Measurements from ENCODE around the gene C6orf47. TPM values are rescaled to one million over a fixed set of nuclear protein-coding genes. Genes with fewer than 3 reads are reported as not detected.

C6orf47 gene
- total and polyA plus RNA-seq, 10 of the 15 experiments (the other 5 are each of a cell fraction or from before 2014, with no cell fraction given), result 0.16 to 20.4 (median 17.3) TPM; not detected in 1

GRCh38 chr6:31619805-31620585 is 40.6 kb downstream of the C6orf47 start (continued):
- TF ChIP-seq IRF3 (IDR thresholded peaks at IDR 0.05) (no peak; the same call in 1 of the 2 replicates), IKZF2 (IDR thresholded peaks at IDR 0.05) (peak; percentile 83 to 90), ATF2 (IDR thresholded peaks at IDR 0.05; ENCODE audit: low read length) (no peak), BHLHE40 (IDR thresholded peaks at IDR 0.05; ENCODE audit: borderline replicate concordance in 1 of 2, low read depth in 2 of 2, low read length in 1 of 2) (peak; percentile 64 to 66; a peak in 2 of 4 replicates), STAT1 (conservative IDR thresholded peaks at IDR 0.05) (0 out of 2 replicates have a peak, but pooled peaks have one; percentile 76), ZNF274 (IDR thresholded peaks at IDR 0.05; ENCODE audit: insufficient read depth, insufficient read length) (no peak), NFYB (IDR thresholded peaks at IDR 0.05; ENCODE audit: insufficient read depth, low read depth, low read length) (peak; percentile 93), NFXL1 (IDR thresholded peaks at IDR 0.05; ENCODE audit: borderline replicate concordance) (no peak), POU2F2 (IDR thresholded peaks at IDR 0.05; ENCODE audit: borderline replicate concordance, low read depth, low read length) (peak; percentile 99), CHD2 (IDR thresholded peaks at IDR 0.05; ENCODE audit: borderline replicate concordance, low read depth, low read length) (no peak; the same call in none of the 2 replicates), ZBTB33 (IDR thresholded peaks at IDR 0.05) (no peak), PAX8 (IDR thresholded peaks at IDR 0.05) (no peak), HSF1 (IDR thresholded peaks at IDR 0.05; ENCODE audit: low read depth, low read length) (0 out of 2 replicates have a peak, but pooled peaks have one; percentile 37), ESRRA (IDR thresholded peaks at IDR 0.05; ENCODE audit: low read length) (no peak), POLR2AphosphoS2 (IDR thresholded peaks at IDR 0.05; ENCODE audit: low read depth, low read length) (peak; percentile 69), RUNX3 (IDR thresholded peaks at IDR 0.05; ENCODE audit: low read length) (peak; percentile 57), TCF3 (IDR thresholded peaks at IDR 0.05; ENCODE audit: borderline replicate concordance, insufficient read depth, low read depth, low read length) (0 out of 2 replicates have a peak, but pooled peaks have one; percentile 69), USF1 (IDR thresholded peaks at IDR 0.05; ENCODE audit: borderline replicate concordance, extremely low read length, insufficient read depth, low read depth, low read length) (no peak), YBX1 (IDR thresholded peaks at IDR 0.05) (no peak), NBN (IDR thresholded peaks at IDR 0.05) (peak; percentile 98), EZH2 (IDR thresholded peaks at IDR 0.05; ENCODE audit: borderline replicate concordance, control insufficient read depth, low read depth, low read length) (no peak), YY1 (IDR thresholded peaks at IDR 0.05; ENCODE audit: low read depth, low read length) (peak; percentile 83), ZNF384 (IDR thresholded peaks at IDR 0.05; ENCODE audit: borderline replicate concordance, low read depth, low read length) (peak; percentile 99)
